ENCODE data around the gene FXYD1. TPM values are rescaled to one million over a fixed set of nuclear protein-coding genes. Genes with fewer than 3 reads are reported as not detected.

FXYD1 gene
- total and polyA plus RNA-seq, 8 donors = 7.5 to 193 (median 24.0) TPM; not detected in 1

DNA sequence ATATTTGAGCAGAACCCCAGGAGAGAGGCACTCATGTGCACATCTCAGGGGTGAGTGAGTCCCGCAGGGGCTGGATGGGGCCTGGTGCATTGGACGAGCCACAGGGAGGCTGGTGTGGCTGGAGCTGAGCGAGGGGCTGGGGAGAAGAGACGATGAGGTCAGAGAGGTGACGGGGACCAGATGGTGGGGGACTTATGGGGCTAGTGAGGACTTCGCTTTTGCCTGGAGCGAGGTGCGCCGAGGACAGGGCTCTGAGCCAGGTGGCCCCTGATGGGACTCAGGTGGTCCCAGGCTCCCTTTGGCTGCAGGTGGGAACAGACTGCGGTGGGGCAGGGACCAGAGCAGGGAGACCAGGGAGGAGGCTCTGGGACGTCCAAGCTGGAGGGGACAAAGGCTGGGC, 29.9 kb upstream of the FXYD1 start:
- H3K27ac ChIP-seq = peak overlapping the region in 4 of 5 donors; percentile 11 to 49 (median 22)
- no peaks in the 10 kb centered on the region for H3K36me3 ChIP-seq
- no peaks in the 10 kb centered on the region for H3K9me3 ChIP-seq
- DNase-seq = no peak
- intact Hi-C loops (cut with DNase I; ENCODE audit: low total_unique reads) = no loop called here
- H3K27me3 ChIP-seq = peaks cover 0 to 15% (median 0%) of the 10 kb centered on the region in 3 donors
- TF ChIP-seq, protein P1, sequence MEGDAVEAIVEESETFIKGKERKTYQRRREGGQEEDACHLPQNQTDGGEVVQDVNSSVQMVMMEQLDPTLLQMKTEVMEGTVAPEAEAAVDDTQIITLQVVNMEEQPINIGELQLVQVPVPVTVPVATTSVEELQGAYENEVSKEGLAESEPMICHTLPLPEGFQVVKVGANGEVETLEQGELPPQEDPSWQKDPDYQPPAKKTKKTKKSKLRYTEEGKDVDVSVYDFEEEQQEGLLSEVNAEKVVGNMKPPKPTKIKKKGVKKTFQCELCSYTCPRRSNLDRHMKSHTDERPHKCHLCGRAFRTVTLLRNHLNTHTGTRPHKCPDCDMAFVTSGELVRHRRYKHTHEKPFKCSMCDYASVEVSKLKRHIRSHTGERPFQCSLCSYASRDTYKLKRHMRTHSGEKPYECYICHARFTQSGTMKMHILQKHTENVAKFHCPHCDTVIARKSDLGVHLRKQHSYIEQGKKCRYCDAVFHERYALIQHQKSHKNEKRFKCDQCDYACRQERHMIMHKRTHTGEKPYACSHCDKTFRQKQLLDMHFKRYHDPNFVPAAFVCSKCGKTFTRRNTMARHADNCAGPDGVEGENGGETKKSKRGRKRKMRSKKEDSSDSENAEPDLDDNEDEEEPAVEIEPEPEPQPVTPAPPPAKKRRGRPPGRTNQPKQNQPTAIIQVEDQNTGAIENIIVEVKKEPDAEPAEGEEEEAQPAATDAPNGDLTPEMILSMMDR (IDR thresholded peaks at IDR 0.05) = no peak
- TF ChIP-seq POLR2AphosphoS5 (IDR thresholded peaks at IDR 0.05) (no peak), EP300 (IDR thresholded peaks at IDR 0.05) (no peak), POLR2A (IDR thresholded peaks at IDR 0.05) (no peak)
- WGBS, 5 donors = 82 to 91% (median 85%) methylated on average over 11 of the region's 11 CpGs
- H3K4me1 ChIP-seq = peaks cover 0 to 25% (median 10%) of the 10 kb centered on the region in 4 donors
- no peak overlapping the region for H3K4me3 ChIP-seq

- no peaks in the 10 kb centered on the region for H3K36me3 ChIP-seq
- intact Hi-C loops (cut with DNase I; ENCODE audit: low total_unique reads) = no loop called here
- H3K27ac ChIP-seq = peak overlapping the region; percentile 11 to 49 (median 29)
- H3K4me3 ChIP-seq = no peak overlapping the region
- TF ChIP-seq, protein P1 (IDR thresholded peaks at IDR 0.05) = no peak
- TF ChIP-seq POLR2A (IDR thresholded peaks at IDR 0.05) = no peak
- TF ChIP-seq POLR2AphosphoS5 (IDR thresholded peaks at IDR 0.05) = no peak
- TF ChIP-seq EP300 (IDR thresholded peaks at IDR 0.05) = no peak
- H3K27me3 ChIP-seq = peaks cover 0 to 15% (median 0%) of the 10 kb centered on the region in 3 donors
- H3K9me3 ChIP-seq = no peaks in the 10 kb centered on the region
- peaks cover 3 to 33% (median 14%) of the 10 kb centered on the region in 4 donors for H3K4me1 ChIP-seq
- peak; percentile 58 to 61 for DNase-seq
- WGBS, 5 donors = 36 to 59% (median 43%) methylated on average over 22 of the region's 22 CpGs
These were observed 29.1 kb upstream of the FXYD1 start for GRCh38 chr19:35109395-35110112.

DNA sequence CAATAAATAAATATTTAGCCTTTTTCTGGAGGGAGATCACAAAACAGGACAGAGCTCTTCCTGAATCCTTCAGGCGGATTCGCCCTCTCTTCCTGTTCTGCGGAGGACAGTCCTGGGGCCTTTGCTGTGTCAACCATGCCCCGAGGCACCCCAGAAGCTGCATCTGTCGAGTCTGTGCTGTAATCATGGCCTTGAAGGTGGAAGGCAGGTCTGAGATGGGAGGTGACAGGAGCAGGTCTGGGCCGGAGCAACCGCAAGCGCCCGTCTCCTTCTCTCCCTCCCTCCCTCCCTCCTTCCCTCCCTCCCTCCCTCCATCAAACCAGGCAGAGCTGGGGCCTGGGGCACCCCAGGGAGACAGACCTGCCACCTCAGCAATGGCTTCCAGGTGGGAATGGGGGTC, 27.6 kb upstream of the FXYD1 start:
- TF ChIP-seq, protein P1 (IDR thresholded peaks at IDR 0.05) = no peak
- TF ChIP-seq EP300 (IDR thresholded peaks at IDR 0.05) = no peak
- no peak for TF ChIP-seq POLR2A (IDR thresholded peaks at IDR 0.05)
- no peak for TF ChIP-seq POLR2AphosphoS5 (IDR thresholded peaks at IDR 0.05)
- no peak for DNase-seq
- Histone ChIP-seq H3K4me3 (no peak overlapping the region), H3K4me1 (peaks cover 12 to 43% (median 19%) of the 10 kb centered on the region in 4 donors), H3K27ac (no peak overlapping the region), H3K36me3 (no peaks in the 10 kb centered on the region), H3K27me3 (peaks cover 0 to 15% (median 0%) of the 10 kb centered on the region in 3 donors), H3K9me3 (no peaks in the 10 kb centered on the region)
- intact Hi-C loops (cut with DNase I; ENCODE audit: low total_unique reads) = no loop called here
- WGBS, 5 donors = 46 to 68% (median 63%) methylated on average over 9 of the region's 9 CpGs

GRCh38 chr19:35112995-35113688, 25.5 kb upstream of the FXYD1 start:
- Histone ChIP-seq H3K27ac (peak overlapping the region; percentile 1 to 92 (median 57)), H3K4me3 (no peak overlapping the region), H3K9me3 (no peaks in the 10 kb centered on the region), H3K36me3 (no peaks in the 10 kb centered on the region), H3K27me3 (peaks cover 0 to 15% (median 0%) of the 10 kb centered on the region in 3 donors), H3K4me1 (peaks cover 10 to 36% (median 14%) of the 10 kb centered on the region in 4 donors)
- 59 to 73% (median 72%) methylated on average over 11 to 15 of the region's 15 CpGs for WGBS, 5 donors
- TF ChIP-seq, protein P1 (IDR thresholded peaks at IDR 0.05) = no peak
- TF ChIP-seq POLR2A (IDR thresholded peaks at IDR 0.05) (no peak), EP300 (IDR thresholded peaks at IDR 0.05) (no peak)
- DNase-seq = peak in 1 of 2 donors; percentile 71
- intact Hi-C loops (cut with DNase I; ENCODE audit: low total_unique reads) = no loop called here
